Frontal cortex (tissue), 1 donor: ENCODE data around the gene LIMS3. TPM values are rescaled to one million over a fixed set of nuclear protein-coding genes. Genes with fewer than 3 reads are reported as not detected.

Source experiments
- total RNA-seq: library from RNA; depleted of rRNA; stranded (reverse); fragments of >200 nt; gene quantifications from one replicate; pipeline ENCODE4 v1.2.3, GENCODE V29; 2014

The LIMS3 gene
- total RNA-seq, 1 donor from 2014 or later: 0.82 TPM

Other genes starting within 250 kb of the LIMS3 start
- gene RGPD5, start 104.4 kb upstream of the LIMS3 start, total RNA-seq: 22.4 TPM
- 2.9 TPM for gene MALL, start 217.1 kb downstream of the LIMS3 start, total RNA-seq